Vagina (tissue), 2 donors: ENCODE results near the gene MAML2.

Experiments used
- POLR2A ChIP-seq, 2 donors: fragments of 450-650 bp; IDR thresholded peaks; one replicate each; pipeline ENCODE4 v1.6.1; 2017; ENCODE audit warnings: antibody characterized with exemption in 2 of 2, mild to moderate bottlenecking in 2 of 2, moderate library complexity in 2 of 2
- POLR2AphosphoS5 ChIP-seq, 2 donors: sonication (generic); formaldehyde crosslinking; IDR thresholded peaks; one replicate each; pipeline ENCODE4 v1.9.0; 2017; ENCODE audit warnings: antibody characterized with exemption in 2 of 2, mild to moderate bottlenecking in 2 of 2, low read depth in 1 of 2; ENCODE audit not compliant: insufficient read depth in 1 of 2
- TF ChIP-seq, protein P1 (sequence below), 3 experiments: fragments of 450-650 bp in 2 of 3; fragments of 200-600 bp in 1 of 3; sonication (generic) in 1 of 3; IDR thresholded peaks; one replicate each; pipeline ENCODE4 v1.5.1; 2017 to 2019; ENCODE audit warnings: antibody characterized with exemption in 3 of 3, mild to moderate bottlenecking in 2 of 3, moderate library complexity in 2 of 3

DNA sequence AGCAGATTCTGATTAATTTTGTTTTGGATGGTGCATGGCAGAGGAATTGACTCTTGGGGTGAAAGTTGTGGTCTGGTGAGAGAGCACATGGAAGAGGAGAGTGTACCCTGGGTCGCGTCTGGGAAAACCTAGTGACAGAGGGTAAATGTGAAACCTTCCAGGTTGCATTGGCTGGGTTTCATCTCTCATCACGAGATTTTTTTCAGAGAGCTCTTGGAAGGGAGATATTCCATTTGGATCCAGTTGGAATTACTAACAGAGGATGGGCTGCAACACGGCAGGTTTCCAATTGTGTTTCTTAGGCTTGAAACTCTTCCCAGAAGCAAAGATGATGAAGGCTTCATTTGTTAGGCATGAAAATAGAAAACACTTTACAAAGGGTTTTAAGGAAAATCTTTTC lies 309.4 kb downstream of the MAML2 start:
- TF ChIP-seq, protein P1, sequence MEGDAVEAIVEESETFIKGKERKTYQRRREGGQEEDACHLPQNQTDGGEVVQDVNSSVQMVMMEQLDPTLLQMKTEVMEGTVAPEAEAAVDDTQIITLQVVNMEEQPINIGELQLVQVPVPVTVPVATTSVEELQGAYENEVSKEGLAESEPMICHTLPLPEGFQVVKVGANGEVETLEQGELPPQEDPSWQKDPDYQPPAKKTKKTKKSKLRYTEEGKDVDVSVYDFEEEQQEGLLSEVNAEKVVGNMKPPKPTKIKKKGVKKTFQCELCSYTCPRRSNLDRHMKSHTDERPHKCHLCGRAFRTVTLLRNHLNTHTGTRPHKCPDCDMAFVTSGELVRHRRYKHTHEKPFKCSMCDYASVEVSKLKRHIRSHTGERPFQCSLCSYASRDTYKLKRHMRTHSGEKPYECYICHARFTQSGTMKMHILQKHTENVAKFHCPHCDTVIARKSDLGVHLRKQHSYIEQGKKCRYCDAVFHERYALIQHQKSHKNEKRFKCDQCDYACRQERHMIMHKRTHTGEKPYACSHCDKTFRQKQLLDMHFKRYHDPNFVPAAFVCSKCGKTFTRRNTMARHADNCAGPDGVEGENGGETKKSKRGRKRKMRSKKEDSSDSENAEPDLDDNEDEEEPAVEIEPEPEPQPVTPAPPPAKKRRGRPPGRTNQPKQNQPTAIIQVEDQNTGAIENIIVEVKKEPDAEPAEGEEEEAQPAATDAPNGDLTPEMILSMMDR (IDR thresholded peaks at IDR 0.05): no peak
- TF ChIP-seq POLR2AphosphoS5 (IDR thresholded peaks at IDR 0.05; ENCODE audit: insufficient read depth in 1 of 2, low read depth in 1 of 2) (no peak), POLR2A (IDR thresholded peaks at IDR 0.05) (no peak)
